Measurements from ENCODE around the gene RASA4B.
A peak's percentile ranks its signal among the peaks of the same experiment; 100 is the strongest.
"Not testable (repeated sequence)": the region's sequence is repeated elsewhere in the genome, so short reads cannot be mapped to it uniquely, and the experiment has no call there.

Gene RASA4B

DNA sequence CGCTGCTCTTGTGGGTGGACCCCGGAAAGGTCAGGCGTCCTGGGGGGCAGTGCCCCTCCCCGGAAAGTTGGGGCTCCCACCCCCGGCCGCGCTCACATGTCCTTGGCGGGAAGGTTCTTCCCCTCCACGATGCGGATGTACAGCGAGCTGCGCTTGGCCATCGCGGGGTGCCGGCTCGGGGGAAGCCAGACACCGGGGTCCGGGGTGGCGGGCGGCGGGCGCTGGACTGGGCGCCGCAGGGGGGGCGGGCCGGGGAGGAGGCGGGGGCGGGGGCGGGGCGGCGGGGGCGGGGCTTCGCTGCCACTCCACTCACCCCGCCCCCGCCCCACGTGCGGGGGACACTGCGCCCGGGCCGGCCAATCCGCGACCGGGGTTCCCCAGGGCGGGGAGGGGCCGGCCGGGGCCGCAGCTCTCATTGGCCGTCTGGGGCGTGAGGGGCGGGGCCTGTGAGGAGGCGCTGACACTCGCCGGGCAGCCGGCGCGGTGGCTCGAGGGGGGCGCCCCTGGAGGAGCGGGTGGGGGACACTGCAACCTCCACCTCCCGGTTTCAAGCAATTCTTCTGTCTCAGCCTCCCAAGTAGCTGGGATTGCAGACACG lies at the start of gene RASA4B:
RASA4B (minus strand) TSS at position 228 of the 598 bp plus-strand sequence; CDS start at position 161, 67 bp downstream.
- intact Hi-C loops (cut with DNase I), result not testable (repeated sequence)
- peak in 18 of 42 donors; percentile 2 to 44 (median 17) for DNase-seq

DNA sequence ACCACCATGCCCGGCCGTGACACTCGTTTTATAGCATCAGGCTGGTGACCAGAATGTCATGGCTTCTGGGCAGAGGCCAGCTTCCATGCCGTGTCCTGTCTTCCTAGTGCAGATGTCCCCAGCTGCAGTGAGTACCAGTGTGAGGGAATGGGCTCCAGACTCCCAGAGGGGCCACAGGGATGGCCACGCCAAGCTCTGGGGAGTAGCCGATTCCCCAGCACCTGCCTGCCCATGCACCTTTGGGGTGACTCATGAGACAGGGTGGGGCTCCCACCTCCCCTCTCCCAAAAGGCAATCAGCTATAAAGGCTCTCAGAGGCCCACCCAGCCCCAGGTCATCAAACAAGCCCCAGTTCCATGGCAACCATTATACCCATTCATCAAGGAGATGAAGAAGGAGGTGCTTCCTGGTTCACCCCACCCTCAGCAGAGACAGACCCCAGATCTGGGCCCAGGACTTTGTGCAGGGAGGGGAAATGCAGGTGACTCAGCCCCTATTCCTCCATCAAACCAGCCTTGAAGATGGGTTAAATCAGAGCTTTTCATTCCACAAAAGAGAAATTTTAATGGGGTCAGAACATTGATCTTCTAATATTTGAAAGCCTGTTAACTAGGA lies 33.3 kb upstream of the RASA4B start, which contains the start of gene SPDYE2:
SPDYE2 (plus strand) TSS at position 419 of the 615 bp plus-strand sequence. CDS start 2,030 bp downstream, outside the sequence.
- intact Hi-C loops (cut with DNase I); DNase-seq: not testable (repeated sequence)

DNA sequence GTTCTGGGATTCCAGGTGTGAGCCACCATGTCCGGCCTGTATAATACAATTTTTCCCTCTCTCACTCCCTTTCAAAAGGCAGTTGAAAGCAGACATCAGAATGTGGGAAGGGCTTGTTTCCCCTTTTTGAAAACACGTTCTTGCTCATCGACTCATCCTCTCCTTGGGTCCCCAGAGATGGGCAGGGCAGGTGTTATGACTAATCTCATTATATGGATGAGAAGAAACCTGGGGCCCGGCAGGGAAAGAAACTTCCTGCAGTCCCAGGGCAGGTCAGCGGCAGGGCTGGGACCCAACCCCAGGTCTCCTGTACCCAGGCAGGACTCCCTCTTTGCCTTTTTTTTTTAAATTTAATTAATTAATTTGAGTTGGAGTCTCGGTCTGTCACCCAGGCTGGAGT lies 28.8 kb upstream of the RASA4B start:
- DNase-seq, result peak in 1 of 42 donors; percentile 1
- intact Hi-C loops (cut with DNase I), result not testable (repeated sequence)

DNA sequence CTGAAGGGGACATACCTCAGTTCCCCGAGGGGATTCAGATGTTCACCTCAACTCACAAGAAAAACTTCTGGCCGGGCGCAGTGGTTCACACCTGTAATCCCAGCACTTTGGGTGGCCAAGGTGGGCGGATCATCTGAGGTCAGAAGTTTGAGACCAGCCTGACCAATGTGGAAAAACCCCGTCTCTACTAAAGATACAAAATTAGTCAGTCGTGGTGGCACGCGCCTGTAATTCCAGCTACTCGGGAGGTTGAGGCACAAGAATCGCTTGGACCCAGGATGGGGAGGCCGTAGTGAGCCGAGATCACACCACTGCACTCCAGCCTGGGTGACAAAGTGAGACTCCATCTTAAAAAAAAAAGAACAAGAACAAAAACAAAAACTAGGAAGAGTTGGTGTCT lies 27.7 kb upstream of the RASA4B start:
- intact Hi-C loops (cut with DNase I), result not testable (repeated sequence)
- peak in 1 of 42 donors; percentile 1 for DNase-seq

DNA sequence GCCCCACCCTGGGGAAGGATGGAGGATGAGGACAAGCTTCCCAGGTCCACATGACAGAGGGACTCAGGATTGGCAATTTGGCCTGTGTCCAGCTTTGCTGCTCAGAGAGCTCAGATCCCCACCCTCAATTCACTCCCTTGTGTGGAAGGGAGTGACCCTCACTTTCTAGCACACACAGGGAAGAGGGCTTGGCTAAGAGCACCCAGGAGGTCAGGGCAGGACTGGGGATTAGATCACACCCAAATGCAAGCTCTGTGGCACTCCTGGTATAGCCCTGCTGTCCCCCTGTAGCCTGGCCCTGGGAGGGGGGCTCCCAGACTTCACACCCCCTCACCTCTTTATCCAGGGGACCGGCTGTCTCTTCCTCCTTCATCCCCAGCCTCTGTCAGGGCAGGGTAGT lies 26.8 kb upstream of the RASA4B start:
- intact Hi-C loops (cut with DNase I); DNase-seq: not testable (repeated sequence)

DNA sequence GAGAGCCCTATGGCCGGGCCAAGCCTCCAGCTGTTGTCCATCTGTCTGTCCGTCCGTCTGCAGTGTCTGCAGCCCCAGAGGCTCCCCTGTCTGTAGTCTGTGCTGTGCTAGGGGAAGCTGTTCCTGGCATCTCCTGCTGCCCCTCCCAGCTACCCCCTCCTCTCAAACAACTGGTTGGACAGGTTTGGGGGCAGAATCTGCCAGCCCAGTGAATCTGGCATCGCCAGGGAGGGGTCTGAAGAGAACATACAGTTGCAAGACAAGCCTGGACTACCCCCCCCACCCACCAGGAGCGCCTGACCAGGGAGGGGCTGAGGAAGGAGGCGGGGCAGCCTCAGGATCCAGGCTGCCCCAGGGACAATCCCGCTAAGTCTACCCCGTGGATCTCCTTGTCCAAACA lies 26.0 kb upstream of the RASA4B start, which contains the start of gene UPK3BL2:
UPK3BL2 (minus strand) TSS at position 101 of the 400 bp plus-strand sequence; CDS start at position 41, 60 bp downstream.
- DNase-seq; intact Hi-C loops (cut with DNase I): not testable (repeated sequence)

DNA sequence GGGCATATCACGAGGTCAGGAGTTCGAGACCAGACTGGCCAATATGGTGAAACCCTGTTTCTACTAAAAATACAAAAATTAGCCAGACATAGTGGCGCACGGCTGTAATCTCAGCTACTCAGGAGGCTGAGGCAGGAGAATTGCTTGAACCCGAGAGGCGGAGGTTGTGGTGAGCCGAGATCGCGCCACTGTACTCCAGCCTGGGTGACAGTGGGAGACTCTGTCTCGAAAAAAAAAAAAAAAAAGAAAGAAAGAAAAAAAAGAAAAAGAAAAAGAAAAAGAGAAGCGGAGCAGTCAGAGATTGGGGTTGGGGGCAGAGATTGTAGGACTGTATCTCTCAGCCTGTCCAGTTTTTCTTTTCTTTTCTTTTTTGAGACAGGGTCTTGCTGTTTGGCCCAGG lies 25.2 kb upstream of the RASA4B start:
- intact Hi-C loops (cut with DNase I), result not testable (repeated sequence)
- DNase-seq, result peak in 12 of 42 donors; percentile 2 to 35 (median 14)

DNA sequence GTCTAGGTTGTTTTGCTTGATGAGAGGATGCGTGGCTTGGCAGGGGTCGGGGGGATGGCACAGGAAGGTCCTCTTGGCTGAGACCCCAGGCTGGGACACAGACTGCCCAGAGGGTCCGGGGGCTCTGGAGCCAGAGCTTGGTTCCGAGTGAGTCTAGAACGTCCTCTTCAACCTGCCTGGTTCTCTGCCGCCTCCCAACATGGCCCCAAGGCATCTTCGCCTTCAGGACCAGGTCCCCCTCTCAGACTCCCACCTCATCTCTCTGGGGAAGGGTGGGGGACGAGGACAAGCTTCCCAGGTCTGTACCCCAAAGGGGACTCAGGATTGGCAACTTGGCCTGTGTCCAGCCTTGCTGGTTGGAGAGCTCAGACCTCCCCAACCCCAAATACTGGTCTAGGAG lies 24.5 kb upstream of the RASA4B start:
- DNase-seq; intact Hi-C loops (cut with DNase I): not testable (repeated sequence)

DNA sequence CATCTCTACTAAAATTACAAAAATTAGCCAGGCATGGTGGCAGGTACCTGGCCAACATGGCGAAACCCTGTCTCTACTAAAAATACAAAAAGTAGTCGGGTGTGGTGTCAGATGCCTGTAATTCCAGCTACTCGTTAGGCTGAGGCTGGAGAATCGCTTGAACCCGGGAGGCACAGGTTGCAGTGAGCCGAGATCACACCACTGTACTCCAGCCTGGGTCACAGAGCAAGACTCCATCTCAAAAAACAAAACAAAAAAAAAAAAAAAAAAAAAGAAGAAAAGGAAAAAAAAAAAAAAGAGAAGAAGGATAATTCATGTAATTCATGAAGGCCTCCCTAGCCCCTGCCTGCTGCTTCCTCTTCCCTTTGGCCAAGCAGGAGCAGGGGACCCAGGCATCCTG lies 23.0 kb upstream of the RASA4B start:
- intact Hi-C loops (cut with DNase I), result not testable (repeated sequence)
- peak in 3 of 42 donors; percentile 5 to 20 (median 12) for DNase-seq

DNA sequence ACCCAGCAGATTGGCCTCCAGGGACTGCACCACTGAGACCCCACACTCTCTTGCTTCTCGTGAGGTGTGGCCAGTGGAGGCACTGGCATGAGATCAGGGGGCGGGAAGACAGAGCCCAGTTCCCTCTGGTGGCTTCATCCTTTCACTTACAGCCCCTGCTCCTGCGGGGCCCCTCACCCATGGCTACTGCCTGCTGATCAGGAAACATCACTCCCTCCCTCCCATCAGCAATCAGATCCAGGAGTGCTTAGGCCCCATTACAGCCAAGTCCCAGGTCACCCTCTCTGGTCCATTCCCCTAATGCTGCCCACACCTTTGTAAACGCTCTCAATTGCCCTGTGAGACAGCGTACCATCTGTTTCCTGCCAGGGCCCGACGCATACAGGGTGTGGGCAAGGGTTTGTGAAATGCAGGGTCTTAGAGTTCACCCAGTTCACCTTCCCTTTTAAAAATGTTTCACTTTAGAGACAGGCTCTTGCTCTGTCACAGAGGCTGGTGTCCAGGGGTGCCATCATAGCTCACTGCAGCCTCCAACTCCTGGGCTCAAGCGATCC lies 17.6 kb upstream of the RASA4B start:
- intact Hi-C loops (cut with DNase I), result not testable (repeated sequence)

DNA sequence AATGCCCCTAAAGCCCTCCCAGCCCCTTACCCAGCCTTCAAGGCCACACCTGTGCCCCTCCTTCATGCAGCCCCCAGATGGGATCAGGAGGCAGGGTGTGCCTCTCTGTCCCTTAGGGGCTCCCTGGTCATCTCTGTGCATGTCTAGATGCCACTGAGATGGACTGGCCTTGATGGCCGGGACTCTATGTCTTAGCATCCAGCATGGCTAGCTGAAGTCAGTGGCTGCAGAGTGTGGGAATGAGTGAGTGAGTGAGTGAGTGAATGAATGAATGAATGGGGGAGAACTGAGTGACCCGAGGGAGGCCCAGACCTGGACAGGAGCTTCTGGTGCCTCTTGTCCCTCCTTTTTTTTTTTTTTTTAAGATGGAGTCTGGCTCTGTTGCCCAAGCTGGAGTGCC lies 14.6 kb upstream of the RASA4B start:
- not testable (repeated sequence) for DNase-seq

More for the DNA sequence above, 17.6 kb upstream of the RASA4B start:
- DNase-seq, result not testable (repeated sequence)

DNA sequence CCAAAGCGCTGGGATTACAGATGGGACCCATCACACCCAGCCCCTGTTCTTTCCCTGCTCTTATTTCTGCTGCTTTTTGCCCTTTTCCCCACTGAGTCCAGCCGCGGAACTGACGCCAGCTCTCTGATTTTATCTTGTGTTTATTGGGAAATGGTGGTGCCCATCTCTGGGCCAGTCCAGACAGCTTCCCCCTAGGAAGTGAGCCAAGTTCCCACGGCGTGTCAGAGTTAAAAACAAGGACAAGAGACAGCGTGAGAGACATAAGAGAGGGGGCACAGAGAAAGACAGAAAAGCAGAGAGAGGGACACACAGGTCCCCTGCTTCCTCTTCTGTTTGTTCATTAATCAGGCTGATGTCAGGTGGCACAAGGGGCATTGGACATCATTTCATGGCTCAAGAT lies 14.0 kb upstream of the RASA4B start:
- intact Hi-C loops (cut with DNase I), result not testable (repeated sequence)
- peak in 1 of 42 donors; percentile 0 for DNase-seq

More for the DNA sequence above, 14.6 kb upstream of the RASA4B start:
- intact Hi-C loops (cut with DNase I), result not testable (repeated sequence)

DNA sequence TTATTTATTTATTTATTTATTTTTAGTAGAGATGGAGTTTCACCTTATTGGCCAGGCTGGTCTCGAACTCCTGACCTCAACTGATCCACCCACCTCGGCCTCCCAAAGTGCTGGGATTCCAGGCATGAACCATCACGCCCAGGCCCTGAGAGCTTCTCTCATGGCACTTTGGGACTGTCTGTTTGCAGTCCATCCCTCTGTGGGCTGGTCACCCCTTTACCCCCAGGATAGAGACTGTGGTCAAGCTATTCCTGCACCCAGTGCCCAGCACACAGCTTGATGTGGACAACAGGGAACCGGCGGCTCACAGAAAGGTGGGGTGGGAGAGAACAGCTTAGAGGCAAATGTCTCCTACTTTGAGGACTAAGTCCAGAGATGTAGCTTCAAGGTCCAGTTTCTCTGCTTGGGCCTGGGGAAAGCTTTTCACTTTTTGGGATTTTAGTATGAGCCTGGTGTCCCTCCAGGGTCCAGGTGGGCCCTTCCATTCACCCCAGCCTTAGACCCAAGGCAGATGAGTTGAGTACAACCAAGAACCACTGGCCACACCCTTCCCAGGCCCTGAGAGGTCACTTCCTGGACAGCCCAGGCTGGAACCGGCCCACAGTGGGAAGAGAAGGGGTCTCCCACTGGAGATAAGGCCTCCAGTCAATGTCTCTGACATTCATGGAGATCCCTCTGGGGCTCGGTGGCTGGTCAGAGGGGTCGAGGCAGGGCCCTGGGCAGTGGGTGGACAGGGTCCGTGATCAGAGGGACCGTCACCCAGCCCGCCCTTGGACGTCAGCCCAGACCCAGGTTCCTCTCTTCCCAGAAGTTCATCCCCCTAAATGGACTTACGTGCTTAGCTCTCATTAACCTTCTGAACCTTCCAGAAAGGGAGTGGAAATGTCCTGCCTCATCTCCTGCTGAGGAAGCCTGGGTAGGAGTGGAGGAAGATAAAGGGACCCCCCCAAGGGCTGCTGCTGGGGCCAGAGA lies 10.5 kb upstream of the RASA4B start:
- intact Hi-C loops (cut with DNase I), result not testable (repeated sequence)
- DNase-seq, result peak in 1 of 42 donors; percentile 10

DNA sequence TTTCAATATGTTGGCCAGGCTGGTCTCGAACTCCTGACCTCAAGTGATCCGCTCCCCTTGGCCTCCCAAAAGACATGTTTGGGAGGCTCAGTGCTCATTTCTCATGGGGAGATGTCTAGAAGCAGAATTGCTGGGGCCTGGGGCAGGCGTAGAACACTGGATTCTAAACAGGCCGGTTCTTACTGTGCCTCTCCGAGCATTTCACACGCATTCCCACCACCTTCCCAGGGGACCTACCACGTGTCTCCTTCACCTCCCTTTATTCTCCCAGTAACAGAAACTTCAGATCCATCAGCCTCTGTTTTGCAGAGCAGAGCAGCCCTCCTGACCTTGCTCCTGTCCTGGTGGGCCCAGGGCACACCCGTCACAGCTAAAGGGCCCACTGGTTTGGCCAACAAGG lies 9.6 kb upstream of the RASA4B start:
- intact Hi-C loops (cut with DNase I); DNase-seq: not testable (repeated sequence)

DNA sequence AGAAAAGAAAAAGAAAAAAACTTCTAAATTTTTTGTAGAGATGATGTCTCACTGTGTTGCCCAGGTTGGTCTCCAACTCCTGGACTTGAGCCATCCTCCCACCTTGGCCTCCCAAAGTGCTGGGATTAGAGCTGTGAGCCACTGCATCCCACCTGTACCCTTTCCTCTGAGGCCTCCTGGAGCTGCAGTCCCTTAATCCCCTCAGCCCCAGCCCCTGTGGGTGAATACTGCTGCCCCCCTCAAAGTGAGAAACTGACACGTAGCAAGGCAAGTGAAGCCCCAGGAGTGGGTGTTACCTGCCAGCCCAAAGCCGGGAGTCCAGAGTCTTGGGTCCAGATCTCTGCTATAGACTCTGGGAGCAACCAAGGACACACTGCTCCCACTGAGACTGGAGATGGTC lies 7.2 kb upstream of the RASA4B start:
- DNase-seq, result peak in 4 of 42 donors; percentile 3 to 31 (median 8)
- intact Hi-C loops (cut with DNase I), result not testable (repeated sequence)

DNA sequence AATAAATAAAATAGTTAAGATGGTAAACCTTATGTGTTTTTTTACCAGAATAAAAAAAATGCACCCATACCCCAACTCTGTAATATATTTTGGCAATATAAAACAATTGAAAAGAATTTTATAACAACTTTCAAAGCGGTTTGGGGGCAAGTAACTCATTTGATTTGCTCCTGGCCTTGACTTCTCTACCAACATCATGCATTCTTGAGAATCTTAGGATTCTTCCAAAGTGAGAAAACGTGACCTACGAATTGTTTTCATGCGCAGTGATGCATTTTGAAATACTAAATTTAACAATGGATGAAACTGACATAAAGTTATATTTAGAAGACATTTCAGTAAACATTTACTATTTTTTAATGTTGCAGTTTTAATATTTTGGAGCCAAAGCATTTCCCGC lies 3.2 kb upstream of the RASA4B start:
- DNase-seq; intact Hi-C loops (cut with DNase I): not testable (repeated sequence)

DNA sequence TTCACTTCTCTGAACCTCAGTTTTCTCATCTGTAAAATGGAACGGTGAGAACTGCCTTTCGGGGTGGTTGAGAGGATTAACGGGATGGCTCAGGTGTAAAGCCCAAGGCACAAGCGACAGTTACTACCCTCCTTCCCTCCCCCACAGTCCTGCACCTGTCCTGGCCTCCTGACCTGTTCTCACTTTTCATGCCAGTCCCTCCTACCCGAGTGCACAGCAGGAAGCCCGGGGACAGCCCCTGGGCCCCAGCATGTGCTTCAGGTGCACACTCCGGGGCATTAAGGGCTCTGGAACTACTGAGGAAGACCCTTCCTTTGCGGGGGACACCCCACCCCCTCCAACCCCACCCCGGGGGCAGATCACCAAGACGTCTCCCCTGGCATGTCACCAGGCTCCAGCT lies 626 bp downstream of the RASA4B start:
- intact Hi-C loops (cut with DNase I); DNase-seq: not testable (repeated sequence)

DNA sequence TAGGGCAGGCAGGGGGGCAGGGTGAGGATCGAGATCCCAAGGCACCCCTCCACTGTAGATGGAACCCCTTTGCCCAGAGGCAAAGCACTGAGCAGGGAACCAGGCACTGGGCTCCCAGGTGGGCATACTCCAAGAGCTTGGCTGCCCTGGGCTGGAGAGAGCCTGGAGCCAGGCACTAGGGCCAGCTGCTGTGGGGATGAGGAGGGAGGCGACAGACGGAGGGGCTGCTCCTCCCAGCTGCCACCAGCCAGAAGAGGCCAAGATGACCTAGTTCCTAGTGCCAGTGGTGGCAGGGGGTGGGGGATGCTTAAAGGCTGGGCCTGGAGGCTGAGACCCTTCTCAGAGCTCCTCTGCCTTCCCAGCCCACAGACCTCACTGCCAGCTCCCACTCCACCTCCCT lies 1.7 kb downstream of the RASA4B start:
- not testable (repeated sequence) for DNase-seq

More for the DNA sequence above, 1.7 kb downstream of the RASA4B start:
- intact Hi-C loops (cut with DNase I), result not testable (repeated sequence)

Measured in head of caudate nucleus (tissue), 42 donors.